Urothelium cell line (cell line): ENCODE results near the gene DAB2.
A peak's percentile ranks its signal among the peaks of the same experiment; 100 is the strongest.

Experiments used
- DNase-seq: peaks from one replicate; pipeline ENCODE4 v3.0.0; 2011; ENCODE audit warnings: low spot score, mixed read lengths
- FAIRE-seq: peaks from 2 replicates; lab custom pipeline; 2011; peaks lifted over from hg19 to GRCh38; lab: Jason Lieb, UNC

The DAB2 gene

GRCh38 chr5:39424736-39425637 lies at the start of gene DAB2:
Gene DAB2, minus strand, starts transcription at chr5:39424980. Its CDS starts 30,660 bp downstream, at chr5:39394320.
- FAIRE-seq (peak; percentile 5), DNase-seq (peak; percentile 94)

- DNase-seq (no peak), FAIRE-seq (no peak)
These were observed 48.5 kb upstream of the DAB2 start for GRCh38 chr5:39473156-39473775.

- FAIRE-seq (peak; percentile 77), DNase-seq (no peak)
These were observed 47.2 kb upstream of the DAB2 start for GRCh38 chr5:39471836-39472508.

- DNase-seq: no peak
- no peak for FAIRE-seq
These were observed 46.0 kb upstream of the DAB2 start for GRCh38 chr5:39470811-39471210.

- FAIRE-seq: no peak
- DNase-seq: no peak
These were observed 45.1 kb upstream of the DAB2 start for GRCh38 chr5:39469777-39470415.

- no peak for DNase-seq
- no peak for FAIRE-seq
These were observed 44.4 kb upstream of the DAB2 start for GRCh38 chr5:39469176-39469575.

GRCh38 chr5:39466846-39467245 lies 42.1 kb upstream of the DAB2 start:
- no peak for FAIRE-seq
- no peak for DNase-seq

- FAIRE-seq: no peak
- no peak for DNase-seq
These were observed 41.1 kb upstream of the DAB2 start for GRCh38 chr5:39465843-39466242.

GRCh38 chr5:39465097-39465496 lies 40.3 kb upstream of the DAB2 start:
- no peak for DNase-seq
- no peak for FAIRE-seq

GRCh38 chr5:39464088-39464487 lies 39.3 kb upstream of the DAB2 start:
- DNase-seq (no peak), FAIRE-seq (no peak)

- DNase-seq: no peak
- no peak for FAIRE-seq
These were observed 37.4 kb upstream of the DAB2 start for GRCh38 chr5:39462211-39462610.

- DNase-seq (no peak), FAIRE-seq (no peak)
These were observed 36.4 kb upstream of the DAB2 start for GRCh38 chr5:39461007-39461682.

GRCh38 chr5:39459907-39460306 lies 35.1 kb upstream of the DAB2 start:
- DNase-seq (no peak), FAIRE-seq (no peak)

GRCh38 chr5:39459071-39459470 lies 34.3 kb upstream of the DAB2 start:
- no peak for DNase-seq
- FAIRE-seq: no peak

GRCh38 chr5:39455645-39456044 lies 30.9 kb upstream of the DAB2 start:
- DNase-seq (no peak), FAIRE-seq (no peak)

GRCh38 chr5:39453606-39454005 lies 28.8 kb upstream of the DAB2 start:
- no peak for DNase-seq
- no peak for FAIRE-seq

GRCh38 chr5:39452846-39453245 lies 28.1 kb upstream of the DAB2 start:
- DNase-seq: no peak
- FAIRE-seq: no peak

GRCh38 chr5:39451276-39451941 lies 26.6 kb upstream of the DAB2 start:
- FAIRE-seq: no peak
- DNase-seq: no peak

- no peak for FAIRE-seq
These were observed 25.7 kb upstream of the DAB2 start for GRCh38 chr5:39450487-39450886.

GRCh38 chr5:39449591-39449990 lies 24.8 kb upstream of the DAB2 start:
- DNase-seq (no peak), FAIRE-seq (no peak)

More at GRCh38 chr5:39450487-39450886, 25.7 kb upstream of the DAB2 start:
- DNase-seq: no peak
